ENCODE data around the gene STT3A.

STT3A gene

GRCh38 chr11:125592305-125593113, at the start of gene STT3A:
TSS of gene STT3A (plus strand) at chr11:125592852. CDS start at chr11:125595916, 3,064 bp downstream.
- DNase-seq (ENCODE audit: low read depth, low spot score): peak; percentile 99
- peaks cover 19% of the 10 kb centered on the region for H3K36me3 ChIP-seq (ENCODE audit: insufficient read depth, low read length)
- H3K4me3 ChIP-seq: peak within 1 kb of the TSS; percentile 92
- H3K9me3 ChIP-seq (ENCODE audit: low read depth, low read length): no peaks in the 10 kb centered on the region
- TF ChIP-seq FOXP2 (optimal IDR thresholded peaks at IDR 0.05; ENCODE audit: control extremely low read depth, extremely low read length, insufficient read depth) (peak; percentile 67), EZH2 (IDR thresholded peaks at IDR 0.05) (no peak), POLR2AphosphoS5 (IDR thresholded peaks at IDR 0.05; ENCODE audit: borderline replicate concordance, low read depth, low read length) (peak; percentile 86)
- H3K27ac ChIP-seq: peak within 1 kb of the TSS; percentile 83
- peak within 1 kb of the TSS; percentile 97 for H3K9ac ChIP-seq (ENCODE audit: insufficient read length)

- Histone ChIP-seq H3K4me3 (no peak overlapping the region), H3K9ac (ENCODE audit: insufficient read length) (no peak overlapping the region), H3K9me3 (ENCODE audit: low read depth, low read length) (peaks cover 7% of the 10 kb centered on the region; the same call in 1 of the 2 replicates), H3K36me3 (ENCODE audit: insufficient read depth, low read length) (no peaks in the 10 kb centered on the region), H3K27ac (no peak overlapping the region)
- no peak for TF ChIP-seq FOXP2 (optimal IDR thresholded peaks at IDR 0.05; ENCODE audit: control extremely low read depth, extremely low read length, insufficient read depth)
- no peak for TF ChIP-seq EZH2 (IDR thresholded peaks at IDR 0.05)
- no peak for TF ChIP-seq POLR2AphosphoS5 (IDR thresholded peaks at IDR 0.05; ENCODE audit: borderline replicate concordance, low read depth, low read length)
- no peak for DNase-seq (ENCODE audit: low read depth, low spot score)
Observed at GRCh38 chr11:125550780-125551179, 41.9 kb upstream of the STT3A start.

GRCh38 chr11:125551835-125552342, 40.8 kb upstream of the STT3A start:
- Histone ChIP-seq H3K27ac (no peak overlapping the region), H3K4me3 (no peak overlapping the region), H3K36me3 (ENCODE audit: insufficient read depth, low read length) (no peaks in the 10 kb centered on the region), H3K9ac (ENCODE audit: insufficient read length) (no peak overlapping the region), H3K9me3 (ENCODE audit: low read depth, low read length) (peaks cover 7% of the 10 kb centered on the region; the same call in 1 of the 2 replicates)
- no peak for DNase-seq (ENCODE audit: low read depth, low spot score)
- no peak for TF ChIP-seq POLR2AphosphoS5 (IDR thresholded peaks at IDR 0.05; ENCODE audit: borderline replicate concordance, low read depth, low read length)
- no peak for TF ChIP-seq EZH2 (IDR thresholded peaks at IDR 0.05)
- no peak for TF ChIP-seq FOXP2 (optimal IDR thresholded peaks at IDR 0.05; ENCODE audit: control extremely low read depth, extremely low read length, insufficient read depth)

GRCh38 chr11:125552927-125553326, 39.7 kb upstream of the STT3A start:
- DNase-seq (ENCODE audit: low read depth, low spot score): no peak
- no peak overlapping the region for H3K27ac ChIP-seq
- H3K9me3 ChIP-seq (ENCODE audit: low read depth, low read length): peaks cover 7% of the 10 kb centered on the region; the same call in 1 of the 2 replicates
- no peak overlapping the region for H3K4me3 ChIP-seq
- no peak overlapping the region for H3K9ac ChIP-seq (ENCODE audit: insufficient read length)
- no peaks in the 10 kb centered on the region for H3K36me3 ChIP-seq (ENCODE audit: insufficient read depth, low read length)
- TF ChIP-seq POLR2AphosphoS5 (IDR thresholded peaks at IDR 0.05; ENCODE audit: borderline replicate concordance, low read depth, low read length) (no peak), FOXP2 (optimal IDR thresholded peaks at IDR 0.05; ENCODE audit: control extremely low read depth, extremely low read length, insufficient read depth) (no peak), EZH2 (IDR thresholded peaks at IDR 0.05) (no peak)

GRCh38 chr11:125553357-125553756, 39.3 kb upstream of the STT3A start:
- Histone ChIP-seq H3K4me3 (no peak overlapping the region), H3K36me3 (ENCODE audit: insufficient read depth, low read length) (no peaks in the 10 kb centered on the region), H3K27ac (no peak overlapping the region), H3K9me3 (ENCODE audit: low read depth, low read length) (peaks cover 7% of the 10 kb centered on the region; the same call in 1 of the 2 replicates), H3K9ac (ENCODE audit: insufficient read length) (no peak overlapping the region)
- DNase-seq (ENCODE audit: low read depth, low spot score): no peak
- TF ChIP-seq POLR2AphosphoS5 (IDR thresholded peaks at IDR 0.05; ENCODE audit: borderline replicate concordance, low read depth, low read length) (no peak), FOXP2 (optimal IDR thresholded peaks at IDR 0.05; ENCODE audit: control extremely low read depth, extremely low read length, insufficient read depth) (no peak), EZH2 (IDR thresholded peaks at IDR 0.05) (no peak)

GRCh38 chr11:125554038-125554437, 38.6 kb upstream of the STT3A start:
- H3K4me3 ChIP-seq: no peak overlapping the region
- H3K36me3 ChIP-seq (ENCODE audit: insufficient read depth, low read length): no peaks in the 10 kb centered on the region
- TF ChIP-seq POLR2AphosphoS5 (IDR thresholded peaks at IDR 0.05; ENCODE audit: borderline replicate concordance, low read depth, low read length) (no peak), EZH2 (IDR thresholded peaks at IDR 0.05) (no peak), FOXP2 (optimal IDR thresholded peaks at IDR 0.05; ENCODE audit: control extremely low read depth, extremely low read length, insufficient read depth) (no peak)
- H3K9me3 ChIP-seq (ENCODE audit: low read depth, low read length): peaks cover 7% of the 10 kb centered on the region; the same call in 1 of the 2 replicates
- DNase-seq (ENCODE audit: low read depth, low spot score): no peak
- no peak overlapping the region for H3K9ac ChIP-seq (ENCODE audit: insufficient read length)
- H3K27ac ChIP-seq: no peak overlapping the region

- no peak overlapping the region for H3K27ac ChIP-seq
- no peaks in the 10 kb centered on the region for H3K9me3 ChIP-seq (ENCODE audit: low read depth, low read length)
- TF ChIP-seq POLR2AphosphoS5 (IDR thresholded peaks at IDR 0.05; ENCODE audit: borderline replicate concordance, low read depth, low read length) (no peak), FOXP2 (optimal IDR thresholded peaks at IDR 0.05; ENCODE audit: control extremely low read depth, extremely low read length, insufficient read depth) (no peak), EZH2 (IDR thresholded peaks at IDR 0.05) (no peak)
- DNase-seq (ENCODE audit: low read depth, low spot score): no peak
- H3K9ac ChIP-seq (ENCODE audit: insufficient read length): no peak overlapping the region
- H3K36me3 ChIP-seq (ENCODE audit: insufficient read depth, low read length): no peaks in the 10 kb centered on the region
- no peak overlapping the region for H3K4me3 ChIP-seq
Observed at GRCh38 chr11:125559888-125560287, 32.8 kb upstream of the STT3A start.

GRCh38 chr11:125561924-125562323, 30.7 kb upstream of the STT3A start:
- H3K9me3 ChIP-seq (ENCODE audit: low read depth, low read length): no peaks in the 10 kb centered on the region
- H3K4me3 ChIP-seq: no peak overlapping the region
- H3K27ac ChIP-seq: no peak overlapping the region
- no peak overlapping the region for H3K9ac ChIP-seq (ENCODE audit: insufficient read length)
- no peak for TF ChIP-seq POLR2AphosphoS5 (IDR thresholded peaks at IDR 0.05; ENCODE audit: borderline replicate concordance, low read depth, low read length)
- no peak for TF ChIP-seq EZH2 (IDR thresholded peaks at IDR 0.05)
- TF ChIP-seq FOXP2 (optimal IDR thresholded peaks at IDR 0.05; ENCODE audit: control extremely low read depth, extremely low read length, insufficient read depth): no peak
- H3K36me3 ChIP-seq (ENCODE audit: insufficient read depth, low read length): no peaks in the 10 kb centered on the region
- no peak for DNase-seq (ENCODE audit: low read depth, low spot score)

Measured in SK-N-MC (cell line).